BLaER1 treated with 17β-estradiol and CSF1 and Interleukin-3, amounts not matched to agents 10 nM and 100 nM (cell line): ENCODE data around the gene PPP2R2B.

Experiments used
- H3K27ac ChIP-seq, 11 experiments: shearing (Covaris generic); formaldehyde crosslinking; 2 replicates each; pipeline ENCODE4 v1.8.1; 2022
- H3K27me3 ChIP-seq, 11 experiments: shearing (Covaris generic); formaldehyde crosslinking; 2 replicates each; pipeline ENCODE4 v1.8.1; 2022
- H3K36me3 ChIP-seq, 11 experiments: shearing (Covaris generic); formaldehyde crosslinking; 2 replicates each; pipeline ENCODE4 v1.8.1; 2022
- H3K4me1 ChIP-seq, 10 experiments: shearing (Covaris generic); formaldehyde crosslinking; 2 replicates each; pipeline ENCODE4 v1.8.1; 2022
- H3K4me2 ChIP-seq, 11 experiments: shearing (Covaris generic); formaldehyde crosslinking; 2 replicates each; pipeline ENCODE4 v1.8.1; 2022
- H3K4me3 ChIP-seq, 10 experiments: shearing (Covaris generic); formaldehyde crosslinking; 2 replicates each; pipeline ENCODE4 v1.8.1; 2022
- H3K9ac ChIP-seq, 11 experiments: shearing (Covaris generic); formaldehyde crosslinking; 2 replicates each; pipeline ENCODE4 v1.8.1; 2022
- H3K9me3 ChIP-seq, 11 experiments: shearing (Covaris generic); formaldehyde crosslinking; replicated peaks in 1 of 11; 2 replicates each; pipeline ENCODE4 v1.8.1; 2022
- H4K20me1 ChIP-seq, 11 experiments: shearing (Covaris generic); formaldehyde crosslinking; 2 replicates each; pipeline ENCODE4 v1.8.1; 2022
- Cebpa-rat ChIP-seq, 11 experiments: shearing (Covaris generic); IDR thresholded peaks; 2 replicates each; pipeline ENCODE4 v1.8.1; 2022

PPP2R2B gene

GRCh38 chr5:146652547-146652946 lies 226.0 kb downstream of the PPP2R2B start:
- Histone ChIP-seq H3K4me3 (no peak overlapping the region), H3K9me3 (no peaks in the 10 kb centered on the region), H3K4me2 (no peak overlapping the region), H3K27me3 (no peaks in the 10 kb centered on the region), H3K27ac (no peak overlapping the region), H4K20me1 (no peaks in the 10 kb centered on the region), H3K36me3 (no peaks in the 10 kb centered on the region), H3K4me1 (peaks cover 0 to 9% (median 0%) of the 10 kb centered on the region in 10 experiments; a peak in 3 of 20 replicates), H3K9ac (no peak overlapping the region)
- TF ChIP-seq Cebpa-rat (IDR thresholded peaks at IDR 0.05) = no peak

- Histone ChIP-seq H3K27ac (no peak overlapping the region), H4K20me1 (no peaks in the 10 kb centered on the region), H3K4me1 (peaks cover 0 to 12% (median 0%) of the 10 kb centered on the region in 10 experiments; a peak in 3 of 20 replicates), H3K36me3 (no peaks in the 10 kb centered on the region), H3K27me3 (no peaks in the 10 kb centered on the region), H3K4me2 (peak overlapping the region in 2 of 11 experiments; percentile 19 to 53; a peak in 3 of 22 replicates), H3K9ac (no peak overlapping the region), H3K4me3 (no peak overlapping the region), H3K9me3 (no peaks in the 10 kb centered on the region)
- TF ChIP-seq Cebpa-rat (IDR thresholded peaks at IDR 0.05) = no peak
Observed at GRCh38 chr5:146647656-146648199, 230.8 kb downstream of the PPP2R2B start.

GRCh38 chr5:146646441-146646840 lies 232.1 kb downstream of the PPP2R2B start:
- H3K4me2 ChIP-seq = no peak overlapping the region
- no peak overlapping the region for H3K4me3 ChIP-seq
- H3K36me3 ChIP-seq = no peaks in the 10 kb centered on the region
- no peak overlapping the region for H3K27ac ChIP-seq
- no peaks in the 10 kb centered on the region for H3K27me3 ChIP-seq
- H3K9ac ChIP-seq = no peak overlapping the region
- H4K20me1 ChIP-seq = no peaks in the 10 kb centered on the region
- peaks cover 0 to 12% (median 0%) of the 10 kb centered on the region in 10 experiments; a peak in 3 of 20 replicates for H3K4me1 ChIP-seq
- no peaks in the 10 kb centered on the region for H3K9me3 ChIP-seq
- no peak for TF ChIP-seq Cebpa-rat (IDR thresholded peaks at IDR 0.05)

DNA sequence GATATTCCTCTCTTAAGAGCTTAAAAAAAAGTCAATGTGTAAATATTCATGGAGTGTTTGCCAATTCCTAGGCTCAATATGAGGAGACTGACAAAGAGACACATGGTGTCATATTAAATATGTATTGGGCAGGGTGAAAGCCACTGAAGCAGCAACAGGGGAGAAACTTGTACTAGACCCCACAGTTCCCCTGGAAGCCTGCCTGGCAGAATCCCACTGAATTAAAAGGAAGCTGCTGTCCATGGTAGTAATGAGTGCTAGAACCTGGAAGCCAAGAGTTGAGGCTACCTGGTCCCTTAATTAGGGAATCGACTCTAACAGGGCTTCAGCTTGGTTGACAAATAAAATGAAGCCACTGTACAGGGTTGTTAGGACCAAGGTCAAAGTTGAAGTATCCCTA lies 233.2 kb downstream of the PPP2R2B start:
- H3K4me2 ChIP-seq = no peak overlapping the region
- no peaks in the 10 kb centered on the region for H3K36me3 ChIP-seq
- TF ChIP-seq Cebpa-rat (IDR thresholded peaks at IDR 0.05) = no peak
- H3K9me3 ChIP-seq = no peaks in the 10 kb centered on the region
- H3K4me3 ChIP-seq = no peak overlapping the region
- peaks cover 0 to 12% (median 0%) of the 10 kb centered on the region in 10 experiments; a peak in 3 of 20 replicates for H3K4me1 ChIP-seq
- H3K27ac ChIP-seq = no peak overlapping the region
- H4K20me1 ChIP-seq = no peaks in the 10 kb centered on the region
- no peaks in the 10 kb centered on the region for H3K27me3 ChIP-seq
- H3K9ac ChIP-seq = no peak overlapping the region

DNA sequence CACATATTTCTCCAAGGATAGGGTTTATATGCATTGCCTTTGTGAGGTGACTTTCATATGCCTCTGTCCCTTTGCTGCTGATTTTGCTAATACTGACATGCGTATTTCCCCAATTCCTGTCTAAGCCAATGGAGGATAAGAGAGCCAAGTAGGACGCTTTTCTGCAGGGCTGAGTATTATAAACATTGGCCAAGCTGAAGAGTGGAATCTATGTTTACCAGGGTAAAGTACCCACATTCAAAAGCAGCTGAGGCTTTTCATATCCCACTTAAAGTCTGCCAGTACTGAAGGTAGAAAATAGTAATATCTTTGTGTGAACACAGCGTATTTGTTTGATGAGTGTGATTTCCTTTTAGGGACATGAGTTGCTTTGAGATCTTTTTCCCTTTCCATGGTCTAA lies 233.7 kb downstream of the PPP2R2B start:
- Histone ChIP-seq H4K20me1 (no peaks in the 10 kb centered on the region), H3K27me3 (no peaks in the 10 kb centered on the region), H3K36me3 (no peaks in the 10 kb centered on the region), H3K4me2 (no peak overlapping the region), H3K4me1 (peaks cover 0 to 12% (median 0%) of the 10 kb centered on the region in 10 experiments; a peak in 3 of 20 replicates), H3K27ac (no peak overlapping the region), H3K9ac (no peak overlapping the region), H3K9me3 (no peaks in the 10 kb centered on the region), H3K4me3 (no peak overlapping the region)
- no peak for TF ChIP-seq Cebpa-rat (IDR thresholded peaks at IDR 0.05)

GRCh38 chr5:146643776-146644175 lies 234.8 kb downstream of the PPP2R2B start:
- H3K4me2 ChIP-seq = no peak overlapping the region
- peaks cover 0 to 12% (median 0%) of the 10 kb centered on the region in 10 experiments; a peak in 3 of 20 replicates for H3K4me1 ChIP-seq
- no peaks in the 10 kb centered on the region for H3K27me3 ChIP-seq
- no peak overlapping the region for H3K27ac ChIP-seq
- H4K20me1 ChIP-seq = no peaks in the 10 kb centered on the region
- H3K9ac ChIP-seq = no peak overlapping the region
- no peaks in the 10 kb centered on the region for H3K9me3 ChIP-seq
- H3K4me3 ChIP-seq = no peak overlapping the region
- no peak for TF ChIP-seq Cebpa-rat (IDR thresholded peaks at IDR 0.05)
- H3K36me3 ChIP-seq = no peaks in the 10 kb centered on the region

GRCh38 chr5:146642410-146642809 lies 236.1 kb downstream of the PPP2R2B start:
- H3K27me3 ChIP-seq = no peaks in the 10 kb centered on the region
- no peaks in the 10 kb centered on the region for H3K36me3 ChIP-seq
- H3K4me1 ChIP-seq = peaks cover 0 to under 1% (median 0%) of the 10 kb centered on the region in 10 experiments; a peak in 2 of 20 replicates
- no peaks in the 10 kb centered on the region for H3K9me3 ChIP-seq
- TF ChIP-seq Cebpa-rat (IDR thresholded peaks at IDR 0.05) = no peak
- no peaks in the 10 kb centered on the region for H4K20me1 ChIP-seq
- no peak overlapping the region for H3K4me2 ChIP-seq
- H3K9ac ChIP-seq = no peak overlapping the region
- H3K4me3 ChIP-seq = no peak overlapping the region
- H3K27ac ChIP-seq = no peak overlapping the region

GRCh38 chr5:146641941-146642340 lies 236.6 kb downstream of the PPP2R2B start:
- no peaks in the 10 kb centered on the region for H4K20me1 ChIP-seq
- no peaks in the 10 kb centered on the region for H3K9me3 ChIP-seq
- no peak overlapping the region for H3K4me2 ChIP-seq
- no peak for TF ChIP-seq Cebpa-rat (IDR thresholded peaks at IDR 0.05)
- no peaks in the 10 kb centered on the region for H3K27me3 ChIP-seq
- H3K4me1 ChIP-seq = no peaks in the 10 kb centered on the region
- H3K4me3 ChIP-seq = no peak overlapping the region
- no peak overlapping the region for H3K9ac ChIP-seq
- no peak overlapping the region for H3K27ac ChIP-seq
- no peaks in the 10 kb centered on the region for H3K36me3 ChIP-seq

- H3K4me2 ChIP-seq = no peak overlapping the region
- no peaks in the 10 kb centered on the region for H3K36me3 ChIP-seq
- no peaks in the 10 kb centered on the region for H3K27me3 ChIP-seq
- no peaks in the 10 kb centered on the region for H4K20me1 ChIP-seq
- no peak overlapping the region for H3K4me3 ChIP-seq
- H3K9me3 ChIP-seq = no peaks in the 10 kb centered on the region
- H3K4me1 ChIP-seq = no peaks in the 10 kb centered on the region
- no peak overlapping the region for H3K9ac ChIP-seq
- no peak for TF ChIP-seq Cebpa-rat (IDR thresholded peaks at IDR 0.05)
- H3K27ac ChIP-seq = no peak overlapping the region
Observed at GRCh38 chr5:146640285-146640896, 238.2 kb downstream of the PPP2R2B start.

DNA sequence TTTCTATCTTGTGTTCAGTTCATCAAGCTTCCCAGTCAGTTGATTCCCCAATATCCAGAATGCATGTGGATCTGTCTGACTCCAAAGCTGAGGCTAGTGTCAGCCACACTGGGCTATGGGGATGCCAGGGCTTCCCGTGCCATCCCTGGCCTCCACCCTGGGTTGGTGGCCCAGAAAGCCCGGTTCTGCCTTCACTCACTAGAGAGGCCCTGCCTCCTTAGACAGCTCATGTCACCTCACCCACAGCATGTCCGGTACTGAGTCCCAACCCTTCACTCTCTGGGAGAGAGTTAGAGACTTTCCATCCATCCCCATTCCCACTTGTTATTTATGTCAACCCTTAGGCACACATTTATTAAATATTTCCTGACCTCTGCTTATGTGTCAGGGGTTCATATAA lies 243.1 kb downstream of the PPP2R2B start:
- TF ChIP-seq Cebpa-rat (IDR thresholded peaks at IDR 0.05) = no peak
- no peaks in the 10 kb centered on the region for H3K36me3 ChIP-seq
- no peak overlapping the region for H3K4me3 ChIP-seq
- no peak overlapping the region for H3K27ac ChIP-seq
- H3K9me3 ChIP-seq = no peaks in the 10 kb centered on the region
- no peak overlapping the region for H3K4me2 ChIP-seq
- H4K20me1 ChIP-seq = no peaks in the 10 kb centered on the region
- no peaks in the 10 kb centered on the region for H3K4me1 ChIP-seq
- no peaks in the 10 kb centered on the region for H3K27me3 ChIP-seq
- H3K9ac ChIP-seq = no peak overlapping the region
